Neuronal stem cell (in vitro differentiated cells): Measurements from ENCODE around the gene ZBTB45.

Experiments
- DNase-seq: peaks from one replicate; pipeline ENCODE4 v3.0.0-alpha.2; 2013; ENCODE audit warnings: low spot score
- H2AFZ ChIP-seq: one replicate; pipeline ENCODE4 v1.6.1; 2013; ENCODE audit warnings: mild to moderate bottlenecking, low read length, inconsistent platforms
- H2AK5ac ChIP-seq: 2 replicates; pipeline ENCODE4 v1.6.1; 2013; ENCODE audit warnings: low read depth, mild to moderate bottlenecking, inconsistent platforms, low read length, moderate library complexity, mixed read lengths
- H2BK120ac ChIP-seq: 2 replicates; pipeline ENCODE4 v1.6.1; 2013; ENCODE audit warnings: low read depth, mild to moderate bottlenecking, inconsistent platforms, low read length, moderate library complexity, mixed read lengths
- H2BK12ac ChIP-seq: one replicate; pipeline ENCODE4 v1.6.1; 2013; ENCODE audit warnings: low read length, inconsistent platforms
- H2BK15ac ChIP-seq: 2 replicates; pipeline ENCODE4 v1.6.1; 2013; ENCODE audit warnings: mild to moderate bottlenecking, low read length, inconsistent platforms, mixed read lengths
- H2BK5ac ChIP-seq: one replicate; pipeline ENCODE4 v1.6.1; 2013; ENCODE audit warnings: inconsistent platforms, mild to moderate bottlenecking, low read length, moderate library complexity
- H3K14ac ChIP-seq: one replicate; pipeline ENCODE4 v1.6.1; 2013; ENCODE audit warnings: low read length, inconsistent platforms
- H3K18ac ChIP-seq: 2 replicates; pipeline ENCODE4 v1.6.1; 2013; ENCODE audit warnings: low read length, inconsistent platforms
- H3K23ac ChIP-seq: 2 replicates; pipeline ENCODE4 v1.6.1; 2013; ENCODE audit warnings: low read depth, mild to moderate bottlenecking, mixed read lengths, low read length, inconsistent platforms; ENCODE audit not compliant: poor library complexity
- H3K27ac ChIP-seq: replicated peaks from 3 replicates; pipeline ENCODE4 v1.5.1; 2013; ENCODE audit warnings: low read length, inconsistent platforms
- H3K27me3 ChIP-seq, 3 experiments: 2 replicates each; pipeline ENCODE4 v1.6.1; 2013; ENCODE audit warnings: low read length in 3 of 3, mild to moderate bottlenecking in 2 of 3, inconsistent platforms in 1 of 3, low read depth in 1 of 3, mixed read lengths in 1 of 3, moderate library complexity in 1 of 3; ENCODE audit not compliant: control insufficient read depth in 3 of 3, insufficient read depth in 3 of 3
- H3K36me3 ChIP-seq, 2 donors: replicated peaks in 1 of 2; 2 replicates each; pipeline ENCODE4 v1.6.1; 2013; ENCODE audit warnings: low read length in 2 of 2; ENCODE audit not compliant: control insufficient read depth in 2 of 2, insufficient read depth in 2 of 2
- H3K4ac ChIP-seq: 2 replicates; pipeline ENCODE4 v1.6.1; 2013; ENCODE audit warnings: inconsistent platforms, mild to moderate bottlenecking, low read length, moderate library complexity
- H3K4me1 ChIP-seq, 2 donors: 1 replicate in 1 of 2; 2 replicates in 1 of 2; pipeline ENCODE4 v1.6.1; 2013; ENCODE audit warnings: low read length in 2 of 2, low read depth in 1 of 2; ENCODE audit not compliant: control insufficient read depth in 2 of 2, insufficient read depth in 1 of 2
- H3K4me2 ChIP-seq: one replicate; pipeline ENCODE4 v1.6.1; 2013; ENCODE audit warnings: mild to moderate bottlenecking, low read length, inconsistent platforms; ENCODE audit not compliant: insufficient read depth, poor library complexity, severe bottlenecking
- H3K4me3 ChIP-seq, 2 donors: 2 replicates each; pipeline ENCODE4 v1.5.1; 2013; ENCODE audit warnings: low read length in 2 of 2, mild to moderate bottlenecking in 2 of 2, inconsistent platforms in 1 of 2, moderate library complexity in 1 of 2
- H3K79me1 ChIP-seq: one replicate; pipeline ENCODE4 v1.6.1; 2013; ENCODE audit warnings: low read depth, mild to moderate bottlenecking, inconsistent platforms, low read length, moderate library complexity
- H3K9ac ChIP-seq: one replicate; pipeline ENCODE4 v1.6.1; 2013; ENCODE audit warnings: mild to moderate bottlenecking, low read depth, low read length, inconsistent platforms; ENCODE audit not compliant: poor library complexity
- H3K9me3 ChIP-seq, 2 donors: replicated peaks in 1 of 2; 2 replicates each; pipeline versions ENCODE3 to v1.6.1; 2013; ENCODE audit warnings: low read length in 2 of 2, mild to moderate bottlenecking in 2 of 2, inconsistent platforms in 1 of 2, low read depth in 1 of 2, mixed read lengths in 1 of 2, moderate library complexity in 1 of 2; ENCODE audit not compliant: control insufficient read depth in 2 of 2, insufficient read depth in 1 of 2
- H4K8ac ChIP-seq: one replicate; pipeline ENCODE4 v1.6.1; 2013; ENCODE audit warnings: low read depth, mild to moderate bottlenecking, inconsistent platforms, low read length, moderate library complexity
- H4K91ac ChIP-seq: one replicate; pipeline ENCODE4 v1.6.1; 2013; ENCODE audit warnings: low read length, low read depth, mild to moderate bottlenecking, inconsistent platforms; ENCODE audit not compliant: poor library complexity
- WGBS, 2 donors: extraction: QIAGEN DNeasy Blood & Tissue Kit; methylation state at CpG; one replicate each; pipeline ENCODE4 v1.1.7; 2013; ENCODE audit warnings: missing lambda C conversion rate in 2 of 2, mixed read lengths in 1 of 2; ENCODE audit not compliant: insufficient read length in 2 of 2, insufficient replicate concordance in 1 of 2; ENCODE audit errors: extremely low coverage in 2 of 2; 5-methylcytosine and 5-hydroxymethylcytosine counted together

ZBTB45 gene

DNA sequence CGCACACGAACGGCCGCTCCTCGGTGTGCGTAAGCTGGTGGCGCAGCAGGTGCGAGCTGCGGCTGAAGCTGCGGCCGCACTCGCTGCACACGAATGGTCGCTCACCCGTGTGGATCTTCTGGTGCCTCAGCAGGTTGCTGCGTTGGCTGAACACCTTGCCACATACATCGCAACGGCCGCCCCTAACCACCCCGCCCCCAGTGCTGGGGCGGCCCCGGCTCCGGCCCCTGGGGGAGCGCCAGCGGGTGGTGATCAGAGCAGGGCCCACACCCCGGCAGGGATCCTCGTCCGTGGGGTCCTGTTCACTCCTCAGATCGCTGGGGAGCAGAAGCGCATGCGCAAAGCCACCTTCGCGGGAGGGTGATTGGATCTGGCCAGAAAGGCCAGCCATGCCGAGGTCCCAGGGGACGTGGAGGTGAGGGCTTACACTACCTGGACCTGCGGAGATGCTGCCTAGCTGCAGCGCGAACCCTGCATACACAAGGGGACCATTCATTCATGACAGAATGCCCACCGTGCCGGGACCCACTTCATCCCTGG lies 43.5 kb upstream of the ZBTB45 start:
- no CpG with 5 or more reads among the region's 40 CpGs for WGBS, 2 donors
- peak overlapping the region; percentile 97 for H3K14ac ChIP-seq

DNA sequence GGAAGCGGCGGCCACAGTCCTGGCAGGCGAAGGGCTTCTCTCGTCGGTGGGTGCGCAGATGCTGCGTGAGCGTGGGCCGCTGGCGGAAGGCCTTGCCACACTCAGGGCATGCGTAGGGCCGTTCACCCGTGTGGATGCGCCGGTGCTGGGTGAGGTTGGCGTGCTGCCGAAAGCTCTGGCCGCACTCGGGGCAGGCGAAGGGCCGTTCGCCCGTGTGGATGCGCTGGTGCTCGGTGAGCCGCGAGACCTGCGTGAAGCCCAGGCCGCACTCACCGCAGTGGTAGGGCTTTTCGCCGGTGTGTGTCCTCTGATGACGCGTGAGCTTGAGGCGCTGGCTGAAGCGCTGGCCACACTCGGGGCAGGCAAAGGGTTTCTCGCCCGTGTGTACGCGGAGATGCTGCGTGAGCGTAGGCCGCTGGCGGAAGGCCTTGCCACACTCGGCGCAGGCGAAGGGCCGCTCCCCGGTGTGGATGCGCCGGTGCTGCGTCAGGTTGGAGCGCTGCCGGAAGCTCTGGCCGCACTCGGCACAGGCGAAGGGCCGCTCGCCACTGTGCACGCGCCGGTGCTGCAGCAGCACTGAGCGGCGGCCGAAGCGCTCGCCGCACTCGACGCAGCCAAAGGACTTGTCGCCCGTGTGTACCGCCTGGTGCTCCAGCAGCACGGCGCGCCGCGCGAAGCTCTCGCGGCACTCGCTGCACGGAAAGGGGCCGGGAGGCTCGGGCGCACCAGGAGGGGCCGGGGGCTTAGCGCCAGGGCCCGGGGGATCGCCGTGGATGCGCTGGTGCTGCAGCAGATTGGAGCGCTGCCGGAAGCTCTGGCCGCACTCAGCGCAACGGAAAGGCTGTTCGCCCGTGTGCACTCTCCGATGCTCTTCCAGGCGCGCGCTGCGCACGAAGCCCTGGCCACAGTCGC lies 42.8 kb upstream of the ZBTB45 start:
- H2AK5ac ChIP-seq = peak overlapping the region; percentile 87
- no peak for DNase-seq
- peak overlapping the region; percentile 68 for H3K4me2 ChIP-seq
- peak overlapping the region in 1 of 2 donors; percentile 76 for H3K4me3 ChIP-seq
- H4K8ac ChIP-seq = peak overlapping the region; percentile 97
- peak overlapping the region; percentile 98 for H3K23ac ChIP-seq
- no peak overlapping the region for H2BK120ac ChIP-seq
- H2BK12ac ChIP-seq = peak overlapping the region; percentile 91
- no peak overlapping the region for H2BK5ac ChIP-seq
- peak overlapping the region; percentile 95 for H3K9ac ChIP-seq
- peak overlapping the region; percentile 88 for H4K91ac ChIP-seq
- peak overlapping the region; percentile 97 for H3K18ac ChIP-seq
- H3K14ac ChIP-seq = peak overlapping the region; percentile 97
- peaks cover 3 to 45% of the 10 kb centered on the region in 2 donors for H3K36me3 ChIP-seq
- H3K27me3 ChIP-seq = peaks cover 0 to 22% (median 0%) of the 10 kb centered on the region in 3 experiments
- WGBS, 2 donors = no CpG with 5 or more reads among the region's 107 CpGs
- peaks cover 8 to 19% of the 10 kb centered on the region in 2 donors for H3K4me1 ChIP-seq
- peaks cover 0 to 6% of the 10 kb centered on the region in 2 donors for H3K9me3 ChIP-seq
- no peak overlapping the region for H2AFZ ChIP-seq
- peaks cover 2% of the 10 kb centered on the region for H3K79me1 ChIP-seq
- H3K27ac ChIP-seq = no peak overlapping the region
- H2BK15ac ChIP-seq = peak overlapping the region; percentile 97
- peak overlapping the region; percentile 98 for H3K4ac ChIP-seq

More for the DNA sequence above, 43.5 kb upstream of the ZBTB45 start:
- H2BK120ac ChIP-seq = no peak overlapping the region
- H2BK15ac ChIP-seq = peak overlapping the region; percentile 97
- peak overlapping the region in 1 of 2 donors; percentile 76 for H3K4me3 ChIP-seq
- H3K4me2 ChIP-seq = peak overlapping the region; percentile 68
- peaks cover 8 to 19% of the 10 kb centered on the region in 2 donors for H3K4me1 ChIP-seq
- H2AFZ ChIP-seq = no peak overlapping the region
- peaks cover 0 to 6% of the 10 kb centered on the region in 2 donors for H3K9me3 ChIP-seq
- H3K9ac ChIP-seq = peak overlapping the region; percentile 95
- H3K4ac ChIP-seq = peak overlapping the region; percentile 98
- peak overlapping the region; percentile 26 for H4K8ac ChIP-seq
- peak overlapping the region; percentile 87 for H2AK5ac ChIP-seq
- peak overlapping the region; percentile 98 for H3K23ac ChIP-seq
- peaks cover 2% of the 10 kb centered on the region for H3K79me1 ChIP-seq
- peak overlapping the region; percentile 91 for H2BK12ac ChIP-seq
- no peak for DNase-seq
- peaks cover 5 to 46% of the 10 kb centered on the region in 2 donors for H3K36me3 ChIP-seq
- peak overlapping the region; percentile 97 for H3K18ac ChIP-seq
- no peak overlapping the region for H2BK5ac ChIP-seq
- H4K91ac ChIP-seq = peak overlapping the region; percentile 88
- no peak overlapping the region for H3K27ac ChIP-seq
- H3K27me3 ChIP-seq = peaks cover 0 to 22% (median 0%) of the 10 kb centered on the region in 3 experiments

DNA sequence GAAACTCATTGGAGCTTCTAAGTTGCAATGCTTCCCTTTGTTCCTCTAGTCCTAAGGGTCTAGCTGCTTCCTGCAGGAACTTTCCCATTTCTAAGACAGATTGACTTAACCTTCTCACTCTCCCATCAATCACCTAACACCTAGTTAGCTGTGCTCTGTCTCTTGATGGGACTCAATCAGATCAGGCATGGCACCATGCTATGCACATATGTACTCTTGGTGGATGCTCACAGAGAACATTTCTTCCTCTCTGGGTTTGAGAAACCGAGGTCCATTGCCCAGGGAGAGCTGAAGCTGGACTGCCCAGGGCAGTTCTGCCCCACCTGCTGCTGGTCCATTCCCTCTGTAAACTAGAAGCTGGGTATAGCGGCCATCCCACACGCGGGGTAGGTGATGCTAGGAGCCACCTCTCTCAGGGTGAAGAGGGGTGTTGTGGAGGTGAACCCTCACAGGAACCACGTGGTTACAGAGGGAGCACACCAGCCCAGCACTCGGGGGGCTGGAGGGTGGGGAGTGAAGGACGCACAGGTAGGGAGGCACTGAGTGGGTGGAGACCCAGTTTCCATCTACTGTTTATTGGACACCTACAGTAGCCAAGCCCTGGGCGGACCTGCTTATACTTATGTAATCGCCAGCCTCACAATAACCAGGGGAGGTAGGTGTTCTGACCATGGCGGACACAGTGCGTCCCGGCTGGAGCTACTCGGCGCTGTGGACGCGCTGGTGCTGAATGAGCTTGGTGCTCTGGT lies 41.9 kb upstream of the ZBTB45 start:
- Histone ChIP-seq H3K18ac (peak overlapping the region; percentile 97), H2AK5ac (peak overlapping the region; percentile 85), H3K4me3 (no peak overlapping the region), H2BK12ac (peak overlapping the region; percentile 91), H3K79me1 (peaks cover 4% of the 10 kb centered on the region), H2BK5ac (no peak overlapping the region), H3K23ac (peak overlapping the region; percentile 98), H3K4me1 (peaks cover 13 to 24% of the 10 kb centered on the region in 2 donors), H3K4me2 (peak overlapping the region; percentile 68), H3K36me3 (peaks cover 7 to 45% of the 10 kb centered on the region in 2 donors), H3K9me3 (peaks cover 0 to 6% of the 10 kb centered on the region in 2 donors), H2AFZ (no peak overlapping the region), H4K91ac (no peak overlapping the region), H4K8ac (peak overlapping the region; percentile 97), H3K9ac (peak overlapping the region; percentile 95), H3K4ac (peak overlapping the region; percentile 97), H3K27ac (no peak overlapping the region), H2BK120ac (no peak overlapping the region), H3K14ac (no peak overlapping the region), H3K27me3 (peaks cover 0 to 22% (median 0%) of the 10 kb centered on the region in 3 experiments), H2BK15ac (peak overlapping the region; percentile 97)
- DNase-seq = no peak
- no CpG with 5 or more reads among the region's 16 CpGs for WGBS, 2 donors
